Urothelium cell line (cell line): ENCODE data around the gene SHQ1.

Source experiments
- DNase-seq: peaks from one replicate; pipeline ENCODE4 v3.0.0; 2011; ENCODE audit warnings: low spot score, mixed read lengths
- FAIRE-seq: peaks from 2 replicates; lab custom pipeline; 2011; peaks lifted over from hg19 to GRCh38; lab: Jason Lieb, UNC

The SHQ1 gene

DNA sequence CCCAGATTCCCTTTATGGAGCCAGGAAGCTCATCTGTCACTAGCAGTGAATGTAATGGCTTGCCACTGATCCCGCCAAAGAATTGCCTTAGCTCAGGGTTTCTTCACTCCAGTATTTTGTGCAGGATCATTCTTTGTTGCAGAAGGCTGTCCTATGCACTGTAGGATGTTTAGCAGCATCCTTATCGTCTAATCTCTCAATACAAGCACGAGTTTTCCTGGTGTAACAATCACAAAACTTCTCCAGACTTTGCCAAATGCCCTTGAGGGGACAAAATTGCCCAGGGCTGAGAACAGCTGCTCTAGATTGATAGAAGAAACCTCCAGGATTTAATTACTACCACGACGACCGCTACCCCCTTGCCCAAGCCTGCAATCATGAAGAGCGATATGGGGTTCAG is 6.8 kb upstream of the SHQ1 start:
- FAIRE-seq, result no peak

DNA sequence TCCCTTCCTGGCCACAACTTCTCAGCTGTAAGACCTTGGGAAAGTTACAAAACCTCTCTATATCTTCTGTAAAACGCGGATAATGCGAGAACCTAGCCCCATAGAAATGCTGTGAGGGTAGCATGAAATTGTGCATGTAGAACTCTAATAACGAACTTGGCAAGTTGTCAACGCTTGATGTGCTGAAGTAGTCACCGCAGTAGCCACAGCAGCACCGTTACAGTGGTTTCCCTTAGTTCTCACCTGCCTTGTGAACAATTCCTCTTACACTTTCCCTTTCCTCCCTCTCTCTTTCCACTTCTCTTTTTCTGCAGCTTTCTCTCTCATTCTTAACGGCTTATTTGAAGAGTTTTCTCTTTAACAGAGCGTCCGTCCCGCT is 447 bp upstream of the SHQ1 start:
- FAIRE-seq, result no peak

More for the DNA sequence above, 6.8 kb upstream of the SHQ1 start:
- no peak for DNase-seq

DNA sequence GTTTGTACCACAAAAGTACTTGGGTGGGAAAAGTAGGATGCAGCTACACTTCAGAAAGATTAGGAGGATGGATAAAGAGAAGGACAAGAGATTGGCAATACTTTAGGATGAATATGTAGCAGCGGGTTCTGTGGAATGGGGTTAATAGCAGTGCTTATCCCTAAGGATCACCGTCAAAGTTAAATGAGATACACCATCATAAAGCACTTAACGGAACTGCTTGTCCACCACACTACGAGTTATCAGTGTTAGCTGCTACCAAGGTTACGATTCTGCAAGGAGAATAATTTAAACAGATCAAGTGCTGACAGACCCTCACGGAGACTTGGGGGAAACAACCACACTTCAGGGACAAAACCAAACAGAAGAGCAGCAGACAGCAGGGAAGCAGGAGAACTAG is 963 bp downstream of the SHQ1 start:
- DNase-seq (no peak), FAIRE-seq (no peak)

More for the DNA sequence above, 447 bp upstream of the SHQ1 start:
- peak; percentile 14 for DNase-seq

DNA sequence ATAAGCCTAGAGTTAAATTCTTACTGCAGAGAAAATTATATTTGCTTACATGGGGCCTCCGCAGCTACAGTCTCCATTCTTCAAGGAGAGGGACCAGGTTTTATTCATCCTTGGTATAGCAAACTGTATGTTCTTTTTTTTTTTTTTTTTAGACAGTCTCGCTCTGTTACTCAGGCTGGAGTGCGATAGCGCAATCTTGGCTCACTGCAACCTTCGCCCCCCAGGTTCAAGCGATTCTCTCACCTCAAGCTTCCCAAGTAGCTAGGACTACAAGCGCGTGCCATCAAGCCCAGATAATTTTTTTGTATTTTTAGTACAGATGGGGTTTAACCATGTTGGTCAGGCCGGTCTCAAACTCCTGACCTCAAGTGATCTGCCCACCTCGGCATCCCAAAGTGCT is 2.1 kb downstream of the SHQ1 start:
- DNase-seq (no peak), FAIRE-seq (no peak)

DNA sequence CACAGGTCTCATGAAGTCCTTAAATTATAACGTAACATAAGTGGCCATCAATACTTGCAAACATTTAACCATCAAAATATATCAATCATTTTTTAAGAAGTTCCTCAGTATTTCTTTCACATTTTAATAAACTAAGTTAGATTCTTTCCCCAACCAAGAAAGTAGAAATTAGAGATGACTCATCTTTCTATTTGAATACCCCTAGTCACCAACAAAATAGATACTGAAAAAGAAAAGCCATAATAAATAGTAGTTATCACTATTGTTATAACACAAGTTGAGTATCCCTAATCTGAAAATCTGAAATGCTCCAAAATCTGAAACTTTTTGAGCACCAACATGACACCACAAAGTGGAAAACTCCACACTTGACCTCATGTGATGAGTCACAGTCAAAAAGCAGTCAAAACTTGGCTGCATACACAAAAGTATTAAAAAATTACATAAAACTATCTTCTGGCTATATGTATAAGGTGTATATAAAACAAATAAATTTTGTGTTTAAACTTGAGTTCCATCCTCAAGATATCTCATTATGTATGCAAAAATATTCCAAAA is 3.7 kb downstream of the SHQ1 start:
- no peak for DNase-seq
- FAIRE-seq, result no peak

DNA sequence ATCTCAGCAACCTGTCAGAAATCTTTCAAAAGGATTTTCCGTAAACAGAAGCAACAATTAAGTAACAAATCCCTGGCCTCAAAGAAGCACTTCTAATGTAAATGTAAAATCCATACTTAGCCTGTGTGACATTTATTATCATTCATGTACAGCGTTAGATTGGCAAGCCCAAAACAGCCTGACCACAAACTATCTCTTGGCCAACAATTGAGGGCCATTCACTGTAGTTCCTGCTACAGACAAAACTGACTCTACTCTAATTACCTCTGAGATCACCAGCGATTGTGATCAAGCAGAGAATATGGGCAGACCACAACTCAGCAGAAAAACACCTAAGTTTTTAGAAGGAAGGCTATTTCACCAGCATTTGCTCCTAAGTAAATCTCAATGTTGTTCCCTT is 9.2 kb downstream of the SHQ1 start:
- DNase-seq, result no peak
- FAIRE-seq, result no peak

DNA sequence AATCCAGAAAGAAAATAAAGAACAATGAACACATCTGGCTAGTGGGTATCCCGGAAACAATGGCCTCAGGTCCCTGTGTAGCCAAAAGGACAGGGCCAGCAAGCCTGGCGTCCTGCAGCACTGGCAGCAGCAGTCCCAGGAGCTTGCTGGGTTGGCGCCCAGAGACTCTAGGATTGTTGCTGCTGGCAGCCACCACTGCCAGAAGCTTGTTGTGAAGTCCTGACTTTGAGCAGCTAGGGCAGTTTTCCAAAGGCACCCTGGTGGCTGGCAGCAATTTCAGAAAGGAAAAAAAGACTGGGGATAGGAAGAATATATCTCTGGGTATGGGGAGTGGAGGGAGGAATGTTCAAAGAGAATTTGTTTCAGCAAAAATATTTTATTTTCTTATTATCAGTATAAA is 11.3 kb downstream of the SHQ1 start:
- DNase-seq (no peak), FAIRE-seq (no peak)

DNA sequence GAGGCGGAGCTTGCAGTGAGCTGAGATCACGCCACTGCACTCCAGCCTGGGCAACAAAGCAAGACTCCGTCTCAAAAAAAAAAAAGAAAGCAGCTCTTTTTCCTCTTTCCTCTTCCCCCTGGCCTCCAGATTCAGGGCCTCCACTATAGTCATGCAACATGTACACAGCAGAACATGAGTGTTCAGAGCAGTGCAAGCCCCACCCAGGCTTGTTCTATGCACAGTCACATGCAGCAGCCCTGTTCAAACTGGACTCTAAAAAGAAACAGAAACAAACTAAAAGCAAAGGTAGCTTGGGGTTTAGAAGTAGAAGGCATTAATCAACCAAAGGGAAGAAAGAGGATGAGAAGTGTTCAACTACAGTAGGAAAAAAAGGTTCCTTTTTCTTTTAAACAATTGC is 11.8 kb downstream of the SHQ1 start:
- FAIRE-seq (no peak), DNase-seq (no peak)

DNA sequence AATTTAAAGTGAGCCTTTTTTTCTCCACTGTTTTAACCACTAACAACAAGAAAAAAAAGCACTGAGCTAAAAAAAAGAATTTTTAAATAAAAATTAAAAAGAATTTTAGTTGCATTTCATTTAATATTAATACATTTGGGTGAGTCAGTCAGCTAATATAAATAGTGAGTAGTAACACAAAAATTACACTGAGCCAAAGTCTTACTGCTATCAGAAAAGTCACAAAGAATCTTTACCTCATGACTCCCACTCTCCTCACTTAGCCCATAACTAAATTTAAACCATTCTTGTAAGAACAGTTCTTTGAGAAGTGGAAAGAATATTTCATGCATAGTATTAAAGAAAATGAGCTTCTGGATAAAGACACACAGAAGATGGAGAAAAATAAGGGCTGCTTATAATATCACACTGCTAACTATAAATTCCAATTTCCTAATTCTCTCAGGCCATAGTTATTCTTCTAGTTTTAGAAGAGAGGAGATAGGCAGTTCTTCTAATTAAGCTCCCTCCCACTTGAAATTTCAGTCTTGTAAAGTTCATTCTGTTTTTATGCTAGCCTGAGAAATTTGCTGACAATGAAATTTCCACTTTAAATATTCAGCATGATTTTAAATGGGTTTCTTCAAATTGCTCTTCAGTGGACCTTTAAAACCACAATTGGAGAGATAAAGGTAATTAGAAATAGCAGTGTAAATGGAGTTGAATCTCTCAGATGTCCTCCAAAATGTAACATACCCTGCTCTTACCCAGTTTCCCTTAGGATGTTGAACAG is 17.6 kb downstream of the SHQ1 start:
- FAIRE-seq, result no peak

DNA sequence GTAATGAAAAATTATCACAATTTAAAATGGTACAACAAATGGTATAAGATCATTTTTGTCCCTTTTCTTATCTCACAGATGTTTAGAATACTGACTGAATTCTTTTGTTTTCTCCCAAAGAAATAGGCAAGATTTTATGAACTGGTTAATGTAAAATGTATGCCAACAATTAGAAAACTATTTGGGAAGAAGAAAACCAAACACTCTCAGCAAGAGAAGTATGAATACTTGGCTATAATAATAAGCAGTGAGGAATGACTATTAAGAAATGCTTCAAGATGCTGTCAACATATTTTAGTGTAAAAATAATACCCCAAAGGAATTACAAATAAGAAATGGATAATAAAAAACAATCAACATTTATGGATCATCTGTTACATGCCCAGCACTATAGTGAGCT is 18.5 kb downstream of the SHQ1 start:
- FAIRE-seq, result no peak
- DNase-seq, result no peak

More for the DNA sequence above, 17.6 kb downstream of the SHQ1 start:
- no peak for DNase-seq

DNA sequence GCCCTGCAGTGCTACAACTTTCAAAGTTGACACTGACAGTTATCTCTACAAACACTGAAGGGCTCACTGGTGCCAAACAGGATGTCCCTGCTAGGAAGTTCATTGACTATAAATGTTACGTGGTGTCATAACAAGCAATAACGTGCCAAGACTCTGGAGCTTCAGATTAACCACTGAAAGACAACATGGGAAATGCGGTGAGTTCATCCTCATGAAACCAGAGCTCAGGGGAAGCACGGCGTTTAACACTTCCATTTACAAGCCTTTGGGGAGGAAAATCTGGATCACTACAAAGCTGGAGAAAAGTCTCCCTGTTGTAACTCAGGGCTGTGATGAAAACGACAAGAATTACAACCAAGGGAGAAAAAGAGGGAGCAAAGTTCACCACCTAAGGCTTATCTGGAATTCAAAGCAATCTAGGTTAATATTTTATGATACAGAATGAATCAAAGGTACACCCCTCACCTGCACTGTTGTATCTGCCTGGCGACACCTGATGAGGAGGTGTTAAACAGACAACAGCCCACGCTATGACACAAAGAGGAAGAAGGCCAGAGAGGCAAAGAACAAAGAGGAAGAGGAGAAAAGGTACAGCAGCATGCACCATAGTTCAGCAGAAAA is 27.0 kb downstream of the SHQ1 start:
- DNase-seq (no peak), FAIRE-seq (peak; percentile 40)

DNA sequence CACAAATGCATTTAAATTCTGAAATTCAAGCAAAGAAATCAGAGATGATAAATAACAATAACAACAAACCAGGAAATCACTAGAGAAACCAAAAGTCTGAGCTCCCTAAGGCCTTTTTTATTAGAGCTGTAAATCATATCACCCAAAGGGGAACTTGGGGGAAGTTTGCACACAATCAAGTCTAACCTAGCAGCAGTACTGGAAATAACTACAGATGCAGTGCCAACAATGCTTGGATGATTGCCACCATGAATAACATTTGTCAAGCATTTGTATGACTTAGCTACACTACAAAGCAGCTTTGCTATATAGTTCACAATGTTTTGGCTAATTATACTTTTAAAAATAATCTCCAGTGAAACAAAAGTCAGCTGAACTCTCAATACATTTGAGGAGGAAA is 27.8 kb downstream of the SHQ1 start:
- no peak for DNase-seq
- no peak for FAIRE-seq

DNA sequence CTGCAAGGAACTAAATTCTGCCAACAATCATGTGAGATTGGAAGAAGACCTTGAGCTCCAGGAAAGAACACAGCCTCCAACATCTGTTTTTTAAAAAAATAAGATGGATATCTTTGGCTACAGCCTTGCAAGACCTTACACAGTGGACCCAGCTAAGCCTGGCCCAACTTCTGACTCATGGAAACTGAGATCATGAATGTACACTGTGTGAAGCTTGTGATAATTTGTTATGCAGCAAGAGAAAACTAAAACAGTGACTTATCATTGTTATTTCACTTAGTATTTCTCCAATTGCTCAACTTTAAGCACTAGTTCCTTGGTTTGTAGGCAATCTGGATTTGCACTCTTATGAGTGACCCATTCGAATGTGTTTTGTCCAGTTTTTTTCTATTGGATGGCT is 29.3 kb downstream of the SHQ1 start:
- FAIRE-seq (no peak), DNase-seq (no peak)

DNA sequence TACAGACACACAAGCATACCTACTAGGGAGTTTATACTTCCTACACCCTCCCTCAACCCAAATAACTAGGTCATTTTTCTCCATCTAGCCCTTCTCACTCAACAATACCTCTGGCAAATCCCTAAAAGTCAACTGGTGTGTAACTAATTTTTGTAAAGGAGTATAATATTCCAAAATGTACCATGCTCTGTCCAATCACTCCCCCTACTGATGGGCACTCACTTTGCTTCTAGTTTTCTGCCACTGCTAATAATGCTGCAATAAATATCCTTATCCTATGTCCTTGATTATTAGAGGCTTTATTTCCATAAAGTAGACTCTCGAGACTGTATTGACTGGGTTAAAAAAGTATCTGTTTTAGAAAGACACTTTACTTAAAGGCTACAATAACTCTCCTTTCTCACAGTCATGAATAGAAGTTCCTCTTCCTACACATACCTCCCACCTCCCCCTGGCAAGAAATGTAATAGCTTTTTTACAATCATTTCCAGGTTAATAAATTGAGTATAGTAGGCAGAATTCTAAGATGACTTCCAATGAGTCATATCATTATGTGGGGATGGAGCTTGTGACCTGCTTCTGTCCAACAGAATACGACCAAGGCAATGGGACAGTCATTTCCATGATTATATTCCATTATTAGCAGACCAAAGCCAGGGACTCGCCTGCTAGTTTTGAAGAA is 30.0 kb downstream of the SHQ1 start:
- DNase-seq, result peak; percentile 15
- no peak for FAIRE-seq

DNA sequence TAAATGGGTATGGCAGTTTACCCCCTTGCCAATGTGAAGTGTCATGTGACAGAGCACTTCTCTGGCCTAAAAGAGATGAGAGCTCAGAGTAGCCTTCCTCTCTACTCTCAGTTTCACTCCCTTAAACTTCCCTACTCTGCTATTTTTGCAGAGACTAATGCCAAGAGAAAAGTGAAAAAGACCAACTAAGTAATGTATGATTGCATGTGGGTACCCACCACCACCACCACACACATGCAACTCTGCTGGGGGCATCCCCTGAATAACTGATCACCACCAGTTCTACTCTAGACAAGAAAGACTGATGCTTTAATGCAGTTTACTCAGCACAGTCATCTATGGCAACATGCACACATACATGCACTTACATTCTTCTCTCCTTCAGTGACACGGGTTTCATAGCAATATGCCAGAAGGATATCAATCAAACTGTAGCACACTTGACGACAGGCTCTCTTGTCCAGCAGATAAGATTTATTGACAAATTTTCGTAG is 31.3 kb downstream of the SHQ1 start:
- no peak for FAIRE-seq
- DNase-seq, result no peak

DNA sequence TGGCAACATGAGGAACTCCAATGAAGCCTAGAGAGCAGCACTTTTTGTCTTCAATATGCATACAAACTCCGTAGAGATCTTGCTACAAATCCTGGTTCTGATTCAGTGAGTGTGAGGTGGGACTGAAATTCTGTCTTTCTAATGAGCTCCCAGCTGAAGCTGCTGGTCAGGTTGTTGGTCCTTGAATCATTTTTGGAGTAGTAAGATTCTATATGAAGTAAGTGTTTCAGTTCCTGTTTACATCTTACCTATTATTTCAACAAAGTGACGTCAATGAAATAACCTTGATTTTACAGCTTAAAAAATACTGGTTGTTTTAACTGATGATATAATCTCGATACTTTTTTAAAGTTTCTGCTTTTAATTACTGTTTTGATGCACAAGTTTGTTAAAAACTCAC is 33.9 kb downstream of the SHQ1 start:
- FAIRE-seq (no peak), DNase-seq (no peak)

DNA sequence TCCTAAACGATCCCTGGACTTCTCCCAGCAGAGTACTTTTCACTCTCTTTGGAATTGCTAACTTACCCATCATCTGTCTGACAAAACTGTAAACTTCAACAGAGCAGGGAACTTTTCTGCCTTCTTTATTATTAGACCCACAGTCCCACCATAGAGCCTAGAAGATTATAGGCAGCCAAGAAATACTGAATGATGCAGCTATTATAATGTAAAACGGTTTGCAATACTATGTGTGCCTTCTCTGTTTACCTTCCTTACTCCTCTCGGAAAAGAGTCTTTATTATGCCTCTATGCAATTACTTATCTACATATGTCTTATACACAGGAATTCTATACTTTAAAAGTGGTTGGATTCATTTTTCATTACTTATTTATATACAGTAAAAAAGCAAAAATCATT is 36.0 kb downstream of the SHQ1 start:
- DNase-seq (no peak), FAIRE-seq (no peak)

DNA sequence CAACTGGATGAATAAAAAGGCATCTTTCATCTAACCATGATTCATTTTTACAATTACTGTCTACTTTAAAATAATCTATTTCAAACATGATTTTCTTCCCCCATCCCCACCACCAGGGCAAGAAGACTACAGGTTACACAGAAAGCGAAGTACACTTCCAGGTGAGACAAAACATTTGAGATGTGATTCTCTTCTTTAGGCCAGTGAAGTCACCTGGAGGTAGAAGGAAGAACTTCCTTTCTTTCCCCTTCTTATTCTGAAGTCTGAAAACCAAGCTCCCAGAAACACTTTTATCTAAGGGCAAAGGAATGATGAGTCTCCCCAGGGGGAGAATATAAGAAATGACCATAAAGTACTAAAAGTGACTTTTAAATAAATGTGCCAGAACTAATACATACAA is 36.7 kb downstream of the SHQ1 start:
- DNase-seq (no peak), FAIRE-seq (no peak)

DNA sequence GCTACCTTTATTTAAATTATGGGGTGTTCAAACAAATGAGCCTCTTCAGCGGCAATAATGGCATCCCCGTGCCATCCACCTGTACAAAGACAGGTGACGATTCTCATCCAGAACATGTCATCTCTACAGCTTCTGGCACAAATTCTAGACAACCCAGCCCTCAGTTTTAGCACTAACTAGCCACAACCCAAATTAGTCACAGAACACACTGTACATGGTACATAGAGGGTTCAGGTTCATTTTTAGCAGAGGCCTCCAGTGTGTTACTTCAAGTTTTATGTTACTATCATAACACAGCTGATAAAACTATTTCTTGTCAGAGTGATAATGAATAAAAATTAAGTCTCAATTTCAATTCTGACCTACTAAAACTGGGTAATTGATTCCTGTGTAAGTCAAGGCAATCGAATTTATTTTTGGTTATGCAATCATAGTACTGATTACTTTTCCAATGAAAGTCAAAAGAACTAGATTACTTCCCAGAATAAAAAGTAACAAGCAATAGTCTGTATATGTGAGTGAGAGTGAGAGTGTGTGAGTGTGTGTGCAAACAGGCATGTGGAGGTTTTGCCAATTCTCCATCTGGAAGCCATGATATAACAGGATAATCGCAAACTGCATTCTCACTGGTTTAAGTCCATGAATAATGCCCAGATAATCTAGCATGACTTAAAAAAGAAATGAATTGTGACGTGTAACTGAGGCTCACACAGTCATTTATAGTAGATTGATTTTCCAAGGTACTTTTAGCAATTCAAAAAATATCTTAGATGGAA is 37.4 kb downstream of the SHQ1 start:
- no peak for FAIRE-seq
- DNase-seq, result no peak

DNA sequence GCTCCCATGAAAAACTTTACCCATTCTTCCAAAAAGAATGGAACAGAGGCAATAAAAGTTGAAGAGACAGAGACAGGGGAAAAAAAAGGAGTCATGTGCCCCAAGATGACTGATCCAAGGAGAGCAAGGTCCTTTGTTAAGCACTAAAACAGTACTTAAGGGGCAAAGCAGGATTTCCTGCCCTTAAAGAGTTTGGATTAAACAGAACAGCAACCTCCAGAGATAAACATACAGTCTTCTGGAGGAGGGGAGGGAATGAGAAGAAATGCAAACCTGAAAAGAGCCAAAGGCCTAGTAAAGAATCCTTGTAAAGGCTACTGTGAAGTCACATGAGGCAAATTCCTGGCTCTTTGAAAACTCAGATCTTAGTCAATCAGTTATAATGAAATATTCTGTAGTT is 38.2 kb downstream of the SHQ1 start:
- DNase-seq (no peak), FAIRE-seq (no peak)

DNA sequence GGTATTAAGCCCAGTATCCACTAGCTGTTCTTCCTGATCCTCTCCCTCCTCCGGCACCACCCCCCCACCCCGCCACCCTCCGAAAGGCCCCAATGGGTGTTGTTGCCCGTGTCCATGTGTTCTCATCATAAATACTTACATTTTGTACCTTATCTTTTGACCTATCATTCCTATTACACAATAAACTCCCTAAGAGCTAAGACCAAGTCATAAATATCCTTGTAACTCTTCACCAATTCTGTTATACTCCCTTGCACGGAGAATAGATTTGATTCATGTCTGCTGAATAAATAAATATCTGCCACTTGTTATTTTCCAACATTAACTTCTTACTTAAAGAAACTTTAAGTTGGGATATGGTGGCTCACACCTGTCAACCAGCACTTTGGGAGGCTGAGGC is 43.9 kb downstream of the SHQ1 start:
- DNase-seq (no peak), FAIRE-seq (no peak)
